Mononuclear cell (primary cell): ENCODE data around the gene SP8. TPM values are rescaled to one million over a fixed set of nuclear protein-coding genes. Genes with fewer than 3 reads are reported as not detected.

Experiments
- H3K27me3 ChIP-seq: 2 replicates; pipeline ENCODE4 v1.6.0; 2011; ENCODE audit warnings: low read length, control low read depth; ENCODE audit not compliant: insufficient read depth
- H3K4me1 ChIP-seq: 2 replicates; pipeline ENCODE4 v1.5.1; 2011; ENCODE audit warnings: mild to moderate bottlenecking, low read length, control low read depth; ENCODE audit not compliant: insufficient read depth
- H3K4me3 ChIP-seq: 2 replicates; pipeline ENCODE4 v1.5.1; 2011; ENCODE audit warnings: mild to moderate bottlenecking, low read length, moderate library complexity
- H3K9me3 ChIP-seq: 2 replicates; pipeline ENCODE4 v1.5.1; 2011; ENCODE audit warnings: low read depth, mild to moderate bottlenecking, control low read depth, low read length
- total RNA-seq: library from RNA; depleted of rRNA; stranded (reverse); fragments of >200 nt; gene quantifications from one replicate; pipeline ENCODE4 v1.2.3, GENCODE V29; 2012

The SP8 gene
- total RNA-seq, 1 donor = not detected

- H3K4me3 ChIP-seq = no peak overlapping the region
- H3K4me1 ChIP-seq = no peaks in the 10 kb centered on the region
- H3K27me3 ChIP-seq = no peaks in the 10 kb centered on the region
- H3K9me3 ChIP-seq = no peaks in the 10 kb centered on the region
These were observed 39.7 kb downstream of the SP8 start for GRCh38 chr7:20747001-20747400.

- H3K27me3 ChIP-seq = no peaks in the 10 kb centered on the region
- no peak overlapping the region for H3K4me3 ChIP-seq
- no peaks in the 10 kb centered on the region for H3K9me3 ChIP-seq
- H3K4me1 ChIP-seq = no peaks in the 10 kb centered on the region
These were observed 41.0 kb downstream of the SP8 start for GRCh38 chr7:20745702-20746101.

GRCh38 chr7:20744954-20745446, 41.7 kb downstream of the SP8 start:
- no peak overlapping the region for H3K4me3 ChIP-seq
- H3K27me3 ChIP-seq = no peaks in the 10 kb centered on the region
- H3K9me3 ChIP-seq = no peaks in the 10 kb centered on the region
- H3K4me1 ChIP-seq = no peaks in the 10 kb centered on the region

- Histone ChIP-seq H3K27me3 (no peaks in the 10 kb centered on the region), H3K9me3 (no peaks in the 10 kb centered on the region), H3K4me1 (no peaks in the 10 kb centered on the region), H3K4me3 (no peak overlapping the region)
These were observed 43.8 kb downstream of the SP8 start for GRCh38 chr7:20742913-20743312.

- no peak overlapping the region for H3K4me3 ChIP-seq
- no peaks in the 10 kb centered on the region for H3K4me1 ChIP-seq
- no peaks in the 10 kb centered on the region for H3K27me3 ChIP-seq
- no peaks in the 10 kb centered on the region for H3K9me3 ChIP-seq
These were observed 44.9 kb downstream of the SP8 start for GRCh38 chr7:20741801-20742200.

- no peaks in the 10 kb centered on the region for H3K4me1 ChIP-seq
- H3K9me3 ChIP-seq = no peaks in the 10 kb centered on the region
- no peak overlapping the region for H3K4me3 ChIP-seq
- no peaks in the 10 kb centered on the region for H3K27me3 ChIP-seq
These were observed 47.9 kb downstream of the SP8 start for GRCh38 chr7:20738518-20739481.

GRCh38 chr7:20737840-20738448, 48.7 kb downstream of the SP8 start:
- no peaks in the 10 kb centered on the region for H3K4me1 ChIP-seq
- H3K27me3 ChIP-seq = no peaks in the 10 kb centered on the region
- H3K9me3 ChIP-seq = no peaks in the 10 kb centered on the region
- H3K4me3 ChIP-seq = no peak overlapping the region

- H3K9me3 ChIP-seq = no peaks in the 10 kb centered on the region
- H3K4me3 ChIP-seq = no peak overlapping the region
These were observed 51.2 kb downstream of the SP8 start for GRCh38 chr7:20735346-20736065.

More at GRCh38 chr7:20735346-20736065, 51.2 kb downstream of the SP8 start:
- Histone ChIP-seq H3K4me1 (no peaks in the 10 kb centered on the region), H3K27me3 (no peaks in the 10 kb centered on the region)

Other genes starting within 250 kb of the SP8 start
- gene ABCB5, start 171.2 kb downstream of the SP8 start, total RNA-seq = under 0.01 TPM